GM23248 (cell line): ENCODE results near the gene HOXA2.

Experiments used
- EZH2 ChIP-seq: fragments of 200-600 bp; sonication (generic); IDR thresholded peaks from 2 replicates; pipeline ENCODE4 v1.6.1; 2018; ENCODE audit warnings: antibody characterized with exemption, mild to moderate bottlenecking; ENCODE audit not compliant: insufficient read depth, poor library complexity, severe bottlenecking
- EZH2phosphoT487 ChIP-seq: fragments of 200-600 bp; sonication (generic); IDR thresholded peaks from 2 replicates; pipeline ENCODE4 v1.6.1; 2018; ENCODE audit warnings: antibody characterized with exemption, moderate library complexity, mild to moderate bottlenecking, low read depth; ENCODE audit not compliant: insufficient read depth

DNA sequence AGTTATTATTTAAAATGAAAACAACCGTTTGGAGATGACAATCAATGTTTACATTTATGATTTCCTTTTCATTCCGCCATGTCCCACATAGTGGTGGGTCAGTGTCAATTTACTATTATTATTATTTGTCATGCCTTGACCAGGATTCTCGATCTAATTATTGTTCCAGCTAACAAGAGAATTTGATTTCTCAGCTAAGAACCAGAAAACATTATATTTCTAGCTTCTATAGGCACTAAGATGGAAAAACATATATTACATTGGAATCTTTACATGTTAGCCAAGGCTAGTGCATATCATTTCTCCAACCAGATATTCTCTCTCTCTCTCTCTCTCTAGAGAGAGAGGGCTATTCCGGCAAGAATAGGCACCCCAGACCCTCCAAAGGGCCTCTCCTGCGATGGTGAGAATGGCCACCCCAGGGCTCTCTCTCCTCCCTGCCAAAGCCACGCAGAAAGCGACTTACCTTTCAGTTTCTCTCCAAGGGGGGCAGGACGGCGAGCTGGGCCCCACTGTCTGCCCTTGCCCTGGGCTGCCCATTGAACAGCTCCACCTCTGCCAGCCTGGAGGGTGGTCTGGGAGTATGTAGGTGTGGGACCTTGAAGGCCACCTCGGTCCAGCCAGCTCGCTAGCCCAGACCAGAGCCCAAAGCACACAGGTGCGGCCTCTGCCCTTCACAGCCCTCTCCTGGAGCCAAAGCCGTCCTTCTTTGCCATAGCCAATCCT is 47.5 kb upstream of the HOXA2 start:
- TF ChIP-seq EZH2phosphoT487 (no peak), EZH2 (no peak)
